ENCODE data around the gene SFT2D3. TPM values are rescaled to one million over a fixed set of nuclear protein-coding genes. Genes with fewer than 3 reads are reported as not detected.

The SFT2D3 gene
- total and polyA plus RNA-seq, 2 of the 13 experiments (the other 11 are each of a cell fraction or from before 2014, with no cell fraction given): 8.3 to 9.4 TPM

DNA sequence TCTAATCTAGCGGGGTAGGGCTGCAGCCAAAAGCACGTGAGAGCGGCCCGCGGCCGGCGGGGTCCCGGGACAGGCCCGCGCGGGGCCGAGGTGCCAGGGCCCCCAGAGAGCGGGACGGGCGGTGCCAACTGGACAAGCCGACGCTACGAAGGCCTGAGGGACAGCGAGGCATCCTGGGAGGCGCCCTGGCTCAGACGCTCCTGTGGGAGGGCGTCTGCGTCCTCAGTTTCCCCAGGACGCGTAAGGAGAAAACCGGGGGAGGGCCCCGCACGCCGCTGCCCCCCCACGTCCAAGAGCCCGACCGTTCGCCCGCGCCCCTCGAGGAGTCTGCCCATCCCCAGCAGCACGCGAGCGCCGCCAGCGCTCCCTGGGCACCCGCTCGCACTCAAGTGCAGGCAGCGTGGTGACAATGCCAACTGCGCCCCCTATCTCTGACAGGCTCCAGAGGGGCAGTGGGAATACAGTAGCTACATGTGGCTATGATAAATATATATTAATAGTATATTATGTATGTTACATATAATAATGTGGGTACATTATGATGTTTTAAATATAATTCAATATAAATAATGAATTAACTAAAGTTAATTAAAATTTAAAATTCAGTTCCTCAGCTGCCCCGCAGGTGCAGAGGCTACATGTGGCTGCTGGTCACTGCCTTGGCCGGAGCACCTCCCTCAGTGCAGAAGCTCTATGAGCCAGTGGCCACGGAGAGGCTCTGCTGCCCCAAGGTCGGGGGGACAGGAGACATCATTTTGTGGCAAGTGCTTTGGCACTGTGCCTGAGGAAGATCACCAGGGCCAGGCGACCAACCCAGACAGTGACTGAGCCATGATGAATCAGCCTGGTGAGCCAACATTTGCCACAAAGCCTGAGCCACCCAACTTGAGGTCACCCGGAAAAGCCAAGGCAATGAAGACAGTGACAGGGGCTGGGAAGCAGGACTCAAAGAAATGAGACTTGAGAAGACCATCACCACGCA is 5.5 kb upstream of the SFT2D3 start:
- no peak overlapping the region for H2AFZ ChIP-seq (ENCODE audit: low read length)
- WGBS (ENCODE audit: low lambda C conversion rate): 89% methylated on average over 52 of the region's 52 CpGs
- H3K4me2 ChIP-seq (ENCODE audit: low read depth, low read length): no peak overlapping the region
- ChIA-PET POLR2A (no interaction called here), CTCF (ENCODE audit: low intra/inter-chr PET ratio, low total read pairs) (no interaction called here)
- no peaks in the 10 kb centered on the region for H3K27me3 ChIP-seq (ENCODE audit: control insufficient read depth in 1 of 2, insufficient read depth in 2 of 2, low read length in 2 of 2)
- FAIRE-seq (no peak), ATAC-seq (no peak), DNase-seq (ENCODE audit: low spot score) (no peak)
- H3K36me3 ChIP-seq (replicated peaks in 1 of 2; ENCODE audit: control insufficient read depth in 1 of 2, insufficient read depth in 2 of 2, low read length in 2 of 2): no peaks in the 10 kb centered on the region
- H3K9ac ChIP-seq (ENCODE audit: insufficient read depth, low read depth, low read length): no peak overlapping the region
- intact Hi-C loops (cut with micrococcal nuclease; ENCODE audit: unreplicated experiment) (no loop called here), in situ Hi-C loops (cut with HindIII; ENCODE audit: extremely low pct_ligation_motif_present, low pct_unique_long_range_greater_than_20kb) (no loop called here)
- H3K4me3 ChIP-seq (replicated peaks in 1 of 3; ENCODE audit: insufficient read depth in 1 of 3, low read depth in 2 of 3, low read length in 3 of 3): no peak overlapping the region
- H3K27ac ChIP-seq (ENCODE audit: extremely low read length, insufficient read depth, low read length): no peak overlapping the region
- H4K20me1 ChIP-seq (ENCODE audit: insufficient read depth, low read length): no peaks in the 10 kb centered on the region
- peaks cover 12% of the 10 kb centered on the region for H3K9me3 ChIP-seq (ENCODE audit: low read length)
- no peaks in the 10 kb centered on the region for H3K79me2 ChIP-seq (ENCODE audit: insufficient read depth, low read length)
- H3K4me1 ChIP-seq (ENCODE audit: insufficient read depth, low read length): peaks cover 8% of the 10 kb centered on the region
- TF ChIP-seq ZMAT5 (CRISPR knock-in tag; IDR thresholded peaks at IDR 0.05; ENCODE audit: borderline replicate concordance, low read depth): no peak
- TF ChIP-seq ZNF263 (CRISPR knock-in tag; IDR thresholded peaks at IDR 0.05): no peak
- TF ChIP-seq, protein P1, sequence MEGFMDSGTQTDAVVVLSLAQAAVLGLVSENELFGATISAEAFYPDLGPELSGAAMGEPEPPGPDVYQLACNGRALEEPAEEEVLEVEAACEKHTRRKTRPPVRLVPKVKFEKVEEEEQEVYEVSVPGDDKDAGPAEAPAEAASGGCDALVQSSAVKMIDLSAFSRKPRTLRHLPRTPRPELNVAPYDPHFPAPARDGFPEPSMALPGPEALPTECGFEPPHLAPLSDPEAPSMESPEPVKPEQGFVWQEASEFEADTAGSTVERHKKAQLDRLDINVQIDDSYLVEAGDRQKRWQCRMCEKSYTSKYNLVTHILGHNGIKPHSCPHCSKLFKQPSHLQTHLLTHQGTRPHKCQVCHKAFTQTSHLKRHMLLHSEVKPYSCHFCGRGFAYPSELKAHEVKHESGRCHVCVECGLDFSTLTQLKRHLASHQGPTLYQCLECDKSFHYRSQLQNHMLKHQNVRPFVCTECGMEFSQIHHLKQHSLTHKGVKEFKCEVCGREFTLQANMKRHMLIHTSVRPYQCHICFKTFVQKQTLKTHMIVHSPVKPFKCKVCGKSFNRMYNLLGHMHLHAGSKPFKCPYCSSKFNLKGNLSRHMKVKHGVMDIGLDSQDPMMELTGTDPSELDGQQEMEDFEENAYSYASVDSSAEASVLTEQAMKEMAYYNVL (CRISPR knock-in tag; IDR thresholded peaks at IDR 0.05; ENCODE audit: borderline replicate concordance): no peak
- no peak for TF ChIP-seq MXI1 (IDR thresholded peaks at IDR 0.05; ENCODE audit: borderline replicate concordance, low read depth, low read length)
- no peak for TF ChIP-seq ZNF414 (CRISPR knock-in tag; IDR thresholded peaks at IDR 0.05)
- TF ChIP-seq TAF15 (IDR thresholded peaks at IDR 0.05; ENCODE audit: low read depth, low read length, poor library complexity, severe bottlenecking): peak; percentile 62
- TF ChIP-seq, protein P2, sequence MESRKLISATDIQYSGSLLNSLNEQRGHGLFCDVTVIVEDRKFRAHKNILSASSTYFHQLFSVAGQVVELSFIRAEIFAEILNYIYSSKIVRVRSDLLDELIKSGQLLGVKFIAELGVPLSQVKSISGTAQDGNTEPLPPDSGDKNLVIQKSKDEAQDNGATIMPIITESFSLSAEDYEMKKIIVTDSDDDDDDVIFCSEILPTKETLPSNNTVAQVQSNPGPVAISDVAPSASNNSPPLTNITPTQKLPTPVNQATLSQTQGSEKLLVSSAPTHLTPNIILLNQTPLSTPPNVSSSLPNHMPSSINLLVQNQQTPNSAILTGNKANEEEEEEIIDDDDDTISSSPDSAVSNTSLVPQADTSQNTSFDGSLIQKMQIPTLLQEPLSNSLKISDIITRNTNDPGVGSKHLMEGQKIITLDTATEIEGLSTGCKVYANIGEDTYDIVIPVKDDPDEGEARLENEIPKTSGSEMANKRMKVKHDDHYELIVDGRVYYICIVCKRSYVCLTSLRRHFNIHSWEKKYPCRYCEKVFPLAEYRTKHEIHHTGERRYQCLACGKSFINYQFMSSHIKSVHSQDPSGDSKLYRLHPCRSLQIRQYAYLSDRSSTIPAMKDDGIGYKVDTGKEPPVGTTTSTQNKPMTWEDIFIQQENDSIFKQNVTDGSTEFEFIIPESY (CRISPR knock-in tag; IDR thresholded peaks at IDR 0.05): 0 out of 2 replicates have a peak, but pooled peaks have one; percentile 35
- TF ChIP-seq MED13 (CRISPR knock-in tag; IDR thresholded peaks at IDR 0.05): no peak
- no peak for TF ChIP-seq ZNF296 (CRISPR knock-in tag; conservative IDR thresholded peaks at IDR 0.05)
- no TSS peak for BruUV-seq (replicated peaks)

Measured in HepG2 (cell line).